A549 (cell line): ENCODE measurements around the gene GKN1. TPM values are rescaled to one million over a fixed set of nuclear protein-coding genes. Genes with fewer than 3 reads are reported as not detected.
A peak's percentile ranks its signal among the peaks of the same experiment; 100 is the strongest.

Experiments used
- ATAC-seq, 2 experiments: fragments of 200-7000 bp in 1 of 2; fragments of >200 bp in 1 of 2; cut with Nextera tagmentation in 1 of 2; cut with Tn5 transposase in 1 of 2; 3 replicates each; pipeline versions ENCODE4 v1.8.0 to v1.9.1; 2018 to 2020; ENCODE audit warnings: mild to moderate bottlenecking in 1 of 2, moderate library complexity in 1 of 2
- CTCF ChIA-PET: fragments of 300-600 bp; sonication (Branson Sonifier 250); formaldehyde crosslinking; extraction: SDS; loops from one replicate; lab custom pipeline; 2021; ENCODE audit warnings: antibody characterized with exemption, inconsistent platforms; lab: Yijun Ruan, JAX
- POLR2A ChIA-PET: fragments of 350-600 bp; formaldehyde crosslinking; extraction: SDS; loops from one replicate; lab custom pipeline; 2021; ENCODE audit warnings: antibody characterized with exemption, inconsistent platforms; lab: Yijun Ruan, JAX
- DNase-seq, 2 experiments: peaks; one replicate each; pipeline versions ENCODE4 v3.0.0 to v3.0.0-alpha.2; 2011 to 2016; ENCODE audit warnings: low read depth in 1 of 2, low spot score in 1 of 2
- FAIRE-seq: peaks from 2 replicates; lab custom pipeline; 2011; peaks lifted over from hg19 to GRCh38; lab: Jason Lieb, UNC
- H3K27ac ChIP-seq, 2 experiments: fragments of >200 bp; sonication (Bioruptor Twin); formaldehyde crosslinking; 3 replicates each; pipeline ENCODE4 v1.5.1; 2016 to 2017
- H3K4me1 ChIP-seq: fragments of >200 bp; sonication (Bioruptor Twin); formaldehyde crosslinking; 3 replicates; pipeline ENCODE4 v1.6.1; 2016
- H3K4me2 ChIP-seq: fragments of >200 bp; sonication (Bioruptor Twin); formaldehyde crosslinking; 3 replicates; pipeline ENCODE4 v1.6.1; 2016
- H3K4me3 ChIP-seq: fragments of >200 bp; sonication (Bioruptor Twin); formaldehyde crosslinking; 3 replicates; pipeline ENCODE4 v1.5.1; 2016
- H3K9me3 ChIP-seq: fragments of >200 bp; sonication (Bioruptor Twin); formaldehyde crosslinking; 3 replicates; pipeline ENCODE4 v1.6.1; 2016
- ATOH8 ChIP-seq: fragments of 250-450 bp; sonication (Bioruptor Pico); IDR thresholded peaks from 2 replicates; pipeline ENCODE4 v1.5.0; 2020; ENCODE audit warnings: low read depth, mild to moderate bottlenecking, moderate library complexity
- CBX2 ChIP-seq: fragments of 200-600 bp; sonication (generic); IDR thresholded peaks from 2 replicates; pipeline ENCODE4 v1.6.1; 2016; ENCODE audit warnings: low read depth, mild to moderate bottlenecking, borderline replicate concordance
- CBX8 ChIP-seq: fragments of 200-600 bp; sonication (generic); IDR thresholded peaks from 2 replicates; pipeline ENCODE4 v1.6.1; 2016
- CEBPB ChIP-seq, 2 experiments: fragments of >200 bp in 1 of 2; sonication (Bioruptor Twin) in 1 of 2; formaldehyde crosslinking in 1 of 2; IDR thresholded peaks; 2 replicates each; pipeline ENCODE4 v1.6.1; 2012 to 2016
- CHD4 ChIP-seq: fragments of 200-600 bp; sonication (generic); IDR thresholded peaks from 2 replicates; pipeline ENCODE4 v1.6.1; 2016; ENCODE audit warnings: antibody characterized with exemption, mild to moderate bottlenecking, borderline replicate concordance
- EHF ChIP-seq: fragments of 250-450 bp; sonication (Bioruptor Pico); IDR thresholded peaks from 2 replicates; pipeline ENCODE4 v1.5.0; 2020; ENCODE audit warnings: mild to moderate bottlenecking
- EP300 ChIP-seq, 2 experiments: fragments of >200 bp; sonication (Bioruptor Twin); formaldehyde crosslinking; IDR thresholded peaks; 2 replicates in 1 of 2; 3 replicates in 1 of 2; pipeline ENCODE4 v1.6.1; 2016 to 2017
- ESRRA ChIP-seq: fragments of 150-350 bp; IDR thresholded peaks from 2 replicates; pipeline ENCODE4 v1.6.1; 2014; ENCODE audit warnings: mild to moderate bottlenecking, low read length, borderline replicate concordance
- FOSL2 ChIP-seq, 2 experiments: fragments of 450-650 bp in 1 of 2; fragments of >200 bp in 1 of 2; sonication (Bioruptor Twin) in 1 of 2; formaldehyde crosslinking; IDR thresholded peaks; 2 replicates each; pipeline versions ENCODE4 v1.5.0 to v1.6.1; 2016 to 2020; ENCODE audit warnings: mild to moderate bottlenecking in 1 of 2, moderate library complexity in 1 of 2
- FOXS1 ChIP-seq: fragments of 250-450 bp; sonication (Bioruptor Pico); IDR thresholded peaks from 2 replicates; pipeline ENCODE4 v1.5.0; 2020; ENCODE audit warnings: mild to moderate bottlenecking, moderate library complexity
- GATA3 ChIP-seq: IDR thresholded peaks from 2 replicates; pipeline ENCODE4 v1.6.1; 2012; ENCODE audit warnings: borderline replicate concordance
- HOXA7 ChIP-seq: fragments of 250-450 bp; sonication (Bioruptor Pico); IDR thresholded peaks from 2 replicates; pipeline ENCODE4 v1.5.0; 2020; ENCODE audit warnings: mild to moderate bottlenecking, moderate library complexity
- JUN ChIP-seq, 2 experiments: fragments of >200 bp; sonication (Bioruptor Twin); formaldehyde crosslinking; IDR thresholded peaks; 2 replicates in 1 of 2; 3 replicates in 1 of 2; pipeline ENCODE4 v1.6.1; 2016 to 2017
- KDM1A ChIP-seq: fragments of 200-600 bp; sonication (generic); IDR thresholded peaks from 2 replicates; pipeline ENCODE4 v1.6.1; 2016; ENCODE audit warnings: low read depth, mild to moderate bottlenecking
- KDM5A ChIP-seq: fragments of 200-600 bp; sonication (generic); IDR thresholded peaks from 2 replicates; pipeline ENCODE4 v1.6.1; 2016; ENCODE audit warnings: antibody characterized with exemption, mild to moderate bottlenecking
- NPAS2 ChIP-seq: fragments of 250-450 bp; sonication (Bioruptor Pico); IDR thresholded peaks from 2 replicates; pipeline ENCODE4 v1.8.0; 2022; ENCODE audit warnings: mild to moderate bottlenecking, moderate library complexity, borderline replicate concordance
- NR3C1 ChIP-seq: fragments of >200 bp; sonication (Bioruptor Twin); formaldehyde crosslinking; IDR thresholded peaks from 3 replicates; pipeline ENCODE4 v1.6.1; 2017
- PHF8 ChIP-seq: fragments of 200-600 bp; sonication (generic); IDR thresholded peaks from 2 replicates; pipeline ENCODE4 v1.6.1; 2016; ENCODE audit warnings: low read depth, mild to moderate bottlenecking, antibody characterized with exemption, moderate library complexity, borderline replicate concordance
- POLR2A ChIP-seq: IDR thresholded peaks from 2 replicates; pipeline ENCODE4 v1.6.1; 2012; ENCODE audit warnings: mild to moderate bottlenecking, low read length
- RAD21 ChIP-seq, 2 experiments: fragments of >200 bp in 1 of 2; sonication (Bioruptor Twin) in 1 of 2; formaldehyde crosslinking in 1 of 2; IDR thresholded peaks in 1 of 2; conservative IDR thresholded peaks in 1 of 2; 2 replicates in 1 of 2; 3 replicates in 1 of 2; pipeline ENCODE4 v1.6.1; 2012 to 2018; ENCODE audit warnings: inconsistent platforms in 1 of 2
- RCOR1 ChIP-seq: fragments of 150-350 bp; IDR thresholded peaks from 2 replicates; pipeline ENCODE4 v1.6.1; 2014; ENCODE audit warnings: antibody characterized with exemption, low read length, low read depth
- REST ChIP-seq: fragments of 200-600 bp; sonication (generic); IDR thresholded peaks from 2 replicates; pipeline ENCODE4 v1.6.1; 2016; ENCODE audit warnings: antibody characterized with exemption, mild to moderate bottlenecking, moderate library complexity
- SMC3 ChIP-seq: fragments of >200 bp; sonication (Bioruptor Twin); formaldehyde crosslinking; IDR thresholded peaks from 3 replicates; pipeline ENCODE4 v1.6.1; 2018; ENCODE audit warnings: inconsistent platforms
- TFCP2L1 ChIP-seq: fragments of 250-450 bp; sonication (Bioruptor Pico); IDR thresholded peaks from 2 replicates; pipeline ENCODE4 v1.5.0; 2021; ENCODE audit warnings: mild to moderate bottlenecking
- ZC3H11A ChIP-seq: fragments of 450-650 bp; IDR thresholded peaks from 2 replicates; pipeline ENCODE4 v1.6.1; 2014; ENCODE audit warnings: antibody characterized with exemption, mild to moderate bottlenecking
- ZFP36 ChIP-seq: fragments of 450-650 bp; IDR thresholded peaks from 2 replicates; pipeline ENCODE4 v1.6.1; 2014; ENCODE audit warnings: borderline replicate concordance; ENCODE audit not compliant: partially characterized antibody
- ZSCAN20 ChIP-seq: fragments of 250-450 bp; sonication (Bioruptor Pico); IDR thresholded peaks from 2 replicates; pipeline ENCODE4 v1.8.0; 2022; ENCODE audit warnings: mild to moderate bottlenecking, moderate library complexity
- WGBS: methylation state at CpG from one replicate; pipeline ENCODE4 v1.1.6; 2017; ENCODE audit errors: missing lambda C conversion rate; 5-methylcytosine and 5-hydroxymethylcytosine counted together
- polyA plus RNA-seq, 4 experiments: library from polyadenylated mRNA; depleted of rRNA in 3 of 4; stranded (reverse); fragments of >200 nt; fragmentation: RNase III in 1 of 4; extraction: RNeasy Plus Mini Kit Qiagen cat#74134 plus additional on column Dnase treatment in 1 of 4; gene quantifications; 2 replicates in 3 of 4; 3 replicates in 1 of 4; pipeline ENCODE4 v1.2.3, GENCODE V29; 2011 to 2017
- TF ChIP-seq, protein P1 (sequence below): fragments of >200 bp; sonication (Bioruptor Twin); formaldehyde crosslinking; IDR thresholded peaks from 3 replicates; pipeline ENCODE4 v1.5.1; 2016
- TF ChIP-seq, protein P2 (sequence below): fragments of 250-450 bp; sonication (Bioruptor Pico); IDR thresholded peaks from 2 replicates; pipeline ENCODE4 v1.5.0; 2021; ENCODE audit warnings: mild to moderate bottlenecking, moderate library complexity, borderline replicate concordance

GKN1 gene
- polyA plus RNA-seq, 2 of the 4 experiments (the other 2 are of a cell fraction), result 0.35 to 0.45 TPM

- peak overlapping the region in 1 of 2 experiments; percentile 30; a peak in 3 of 6 replicates for H3K27ac ChIP-seq
- H3K4me3 ChIP-seq, result no peak overlapping the region
- POLR2A ChIA-PET, result no interaction called here
- TF ChIP-seq KDM1A (no peak), POLR2A (no peak), ZFP36 (no peak), CHD4 (no peak), NR3C1 (no peak), RCOR1 (no peak), EHF (CRISPR knock-in tag) (no peak), JUN (IDR thresholded peaks at IDR 0.05) (no peak), ZSCAN20 (CRISPR knock-in tag) (no peak), CBX8 (no peak), SMC3 (no peak), RAD21 (conservative IDR thresholded peaks at IDR 0.05 in 1 of 2, IDR thresholded peaks at IDR 0.05 in 1 of 2) (no peak), HOXA7 (no peak), EP300 (IDR thresholded peaks at IDR 0.05) (no peak), ATOH8 (CRISPR knock-in tag) (no peak), ESRRA (no peak), FOXS1 (CRISPR knock-in tag) (no peak), CBX2 (no peak)
- TF ChIP-seq, protein P1, sequence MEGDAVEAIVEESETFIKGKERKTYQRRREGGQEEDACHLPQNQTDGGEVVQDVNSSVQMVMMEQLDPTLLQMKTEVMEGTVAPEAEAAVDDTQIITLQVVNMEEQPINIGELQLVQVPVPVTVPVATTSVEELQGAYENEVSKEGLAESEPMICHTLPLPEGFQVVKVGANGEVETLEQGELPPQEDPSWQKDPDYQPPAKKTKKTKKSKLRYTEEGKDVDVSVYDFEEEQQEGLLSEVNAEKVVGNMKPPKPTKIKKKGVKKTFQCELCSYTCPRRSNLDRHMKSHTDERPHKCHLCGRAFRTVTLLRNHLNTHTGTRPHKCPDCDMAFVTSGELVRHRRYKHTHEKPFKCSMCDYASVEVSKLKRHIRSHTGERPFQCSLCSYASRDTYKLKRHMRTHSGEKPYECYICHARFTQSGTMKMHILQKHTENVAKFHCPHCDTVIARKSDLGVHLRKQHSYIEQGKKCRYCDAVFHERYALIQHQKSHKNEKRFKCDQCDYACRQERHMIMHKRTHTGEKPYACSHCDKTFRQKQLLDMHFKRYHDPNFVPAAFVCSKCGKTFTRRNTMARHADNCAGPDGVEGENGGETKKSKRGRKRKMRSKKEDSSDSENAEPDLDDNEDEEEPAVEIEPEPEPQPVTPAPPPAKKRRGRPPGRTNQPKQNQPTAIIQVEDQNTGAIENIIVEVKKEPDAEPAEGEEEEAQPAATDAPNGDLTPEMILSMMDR, result no peak
- 80% methylated on average over 8 of the region's 8 CpGs for WGBS
- CTCF ChIA-PET, result interaction anchor here (2.3 to 3.0 kb wide), 2 partner anchors 8 to 287 kb away, joined by 14 to 15 read pairs; partner anchors contain the start of gene ANTXR1
- no peaks in the 10 kb centered on the region for H3K9me3 ChIP-seq
- ATAC-seq (no peak), DNase-seq (no peak), FAIRE-seq (no peak)
- H3K4me1 ChIP-seq, result peaks cover 85% of the 10 kb centered on the region
- peak overlapping the region; percentile 81 for H3K4me2 ChIP-seq
Measured at GRCh38 chr2:69020496-69021426, 46.3 kb downstream of the GKN1 start.

GRCh38 chr2:69021727-69022126 lies 47.3 kb downstream of the GKN1 start:
- H3K4me3 ChIP-seq, result no peak overlapping the region
- no peak for FAIRE-seq
- H3K27ac ChIP-seq, result peak overlapping the region in 1 of 2 experiments; percentile 17; a peak in 1 of 6 replicates
- 0 out of 3 replicates have a peak, but pooled peaks cover 3% of the 10 kb centered on the region for H3K9me3 ChIP-seq
- ChIA-PET CTCF (interaction anchor here (1.1 to 3.0 kb wide), 5 partner anchors 9 to 286 kb away, joined by 4 to 15 read pairs (median 4); partner anchors contain the start of gene ANTXR1), POLR2A (interaction anchor here (1.3 kb wide), 1 partner anchor 61 kb away, joined by 3 read pairs; no protein-coding TSS in a partner anchor)
- H3K4me2 ChIP-seq, result peak overlapping the region; percentile 19
- WGBS, result 88% methylated on average over 4 of the region's 4 CpGs
- no peak for DNase-seq
- no peak for ATAC-seq
- H3K4me1 ChIP-seq, result peaks cover 75% of the 10 kb centered on the region
- TF ChIP-seq TFCP2L1 (CRISPR knock-in tag) (no peak), KDM1A (no peak), FOSL2 (IDR thresholded peaks at IDR 0.05) (no peak), FOSL2 (CRISPR knock-in tag; IDR thresholded peaks at IDR 0.05) (no peak), EHF (CRISPR knock-in tag) (no peak), POLR2A (no peak), NPAS2 (no peak), ZC3H11A (no peak), SMC3 (no peak), REST (no peak), KDM5A (no peak), FOXS1 (CRISPR knock-in tag) (no peak), GATA3 (no peak), CEBPB (IDR thresholded peaks at IDR 0.05) (no peak), PHF8 (no peak)
- TF ChIP-seq, protein P2, sequence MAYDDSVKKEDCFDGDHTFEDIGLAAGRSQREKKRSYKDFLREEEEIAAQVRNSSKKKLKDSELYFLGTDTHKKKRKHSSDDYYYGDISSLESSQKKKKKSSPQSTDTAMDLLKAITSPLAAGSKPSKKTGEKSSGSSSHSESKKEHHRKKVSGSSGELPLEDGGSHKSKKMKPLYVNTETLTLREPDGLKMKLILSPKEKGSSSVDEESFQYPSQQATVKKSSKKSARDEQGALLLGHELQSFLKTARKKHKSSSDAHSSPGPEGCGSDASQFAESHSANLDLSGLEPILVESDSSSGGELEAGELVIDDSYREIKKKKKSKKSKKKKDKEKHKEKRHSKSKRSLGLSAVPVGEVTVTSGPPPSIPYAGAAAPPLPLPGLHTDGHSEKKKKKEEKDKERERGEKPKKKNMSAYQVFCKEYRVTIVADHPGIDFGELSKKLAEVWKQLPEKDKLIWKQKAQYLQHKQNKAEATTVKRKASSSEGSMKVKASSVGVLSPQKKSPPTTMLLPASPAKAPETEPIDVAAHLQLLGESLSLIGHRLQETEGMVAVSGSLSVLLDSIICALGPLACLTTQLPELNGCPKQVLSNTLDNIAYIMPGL (CRISPR knock-in tag), result no peak
